ENCODE measurements around the gene GNPTG.
A peak's percentile ranks its signal among the peaks of the same experiment; 100 is the strongest.
"Not testable (repeated sequence)": the region's sequence is repeated elsewhere in the genome, so short reads cannot be mapped to it uniquely, and the experiment has no call there.

Gene GNPTG

GRCh38 chr16:1319041-1319440 lies 32.7 kb upstream of the GNPTG start:
- no peak for DNase-seq (ENCODE audit: low spot score)

- no peak for DNase-seq (ENCODE audit: low spot score)
Observed at GRCh38 chr16:1320097-1320496, 31.6 kb upstream of the GNPTG start.

- DNase-seq (ENCODE audit: low spot score), result no peak
Observed at GRCh38 chr16:1320658-1321240, 31.0 kb upstream of the GNPTG start.

DNA sequence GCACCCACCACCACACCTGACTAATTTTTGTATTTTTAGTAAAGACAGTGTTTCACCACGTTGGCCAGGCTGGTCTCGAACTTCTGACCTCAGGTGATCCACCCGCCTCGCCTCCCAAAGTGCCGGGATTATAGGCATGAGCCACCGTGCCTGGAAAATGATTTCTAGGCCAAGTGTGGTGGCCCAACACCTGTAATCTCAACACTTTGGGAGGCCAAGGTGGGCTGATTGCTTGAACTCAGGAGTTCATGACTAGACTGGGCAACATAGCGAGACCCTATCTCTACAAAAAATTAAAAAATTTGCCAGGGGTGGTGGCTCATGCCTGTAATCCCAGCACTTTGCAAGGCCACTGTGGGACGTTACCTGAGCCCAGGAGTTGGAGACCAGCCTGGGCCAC lies 29.3 kb upstream of the GNPTG start:
- DNase-seq (ENCODE audit: low spot score), result no peak

- DNase-seq (ENCODE audit: low spot score), result peak; percentile 55
Observed at GRCh38 chr16:1323296-1324239, 28.2 kb upstream of the GNPTG start.

- DNase-seq (ENCODE audit: low spot score), result no peak
Observed at GRCh38 chr16:1324286-1324826, 27.4 kb upstream of the GNPTG start.

- DNase-seq (ENCODE audit: low spot score), result no peak
Observed at GRCh38 chr16:1325261-1325660, 26.5 kb upstream of the GNPTG start.

DNA sequence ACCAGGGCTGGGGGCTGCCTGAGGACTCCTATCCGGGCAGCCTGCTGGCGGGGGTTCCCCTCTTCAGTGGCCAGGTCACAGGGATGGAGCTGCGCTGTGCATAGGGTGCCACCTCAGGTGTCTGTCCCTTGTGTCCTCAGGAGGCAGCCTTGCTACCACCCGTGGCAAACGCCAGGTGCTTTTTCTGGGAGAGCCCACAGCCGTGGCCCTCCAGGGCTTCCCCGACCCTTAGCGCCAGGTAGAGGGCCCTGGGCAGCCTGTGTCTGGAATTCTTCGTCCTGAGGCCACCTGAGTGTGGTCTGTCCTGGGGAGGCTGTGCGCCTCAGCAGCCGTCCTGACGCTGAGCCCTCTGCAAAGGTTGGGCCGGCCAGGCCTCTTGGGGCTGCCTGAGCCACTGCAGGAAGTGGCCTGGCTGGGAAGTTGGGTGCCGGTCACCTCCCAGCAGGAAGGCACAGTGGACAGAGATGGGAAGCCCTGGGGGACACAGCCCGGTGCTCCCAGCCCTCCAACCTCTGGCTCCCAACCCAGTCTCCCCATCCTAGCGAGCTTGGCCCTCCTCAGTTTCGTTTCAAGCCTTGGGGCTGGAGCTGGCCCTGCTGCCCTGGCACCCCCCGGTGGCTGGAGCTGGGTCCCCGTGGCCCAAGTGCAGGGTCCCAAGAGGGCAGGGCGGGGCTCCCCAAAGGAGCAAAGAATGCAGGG lies 25.9 kb upstream of the GNPTG start:
- no peak for DNase-seq (ENCODE audit: low spot score)

DNA sequence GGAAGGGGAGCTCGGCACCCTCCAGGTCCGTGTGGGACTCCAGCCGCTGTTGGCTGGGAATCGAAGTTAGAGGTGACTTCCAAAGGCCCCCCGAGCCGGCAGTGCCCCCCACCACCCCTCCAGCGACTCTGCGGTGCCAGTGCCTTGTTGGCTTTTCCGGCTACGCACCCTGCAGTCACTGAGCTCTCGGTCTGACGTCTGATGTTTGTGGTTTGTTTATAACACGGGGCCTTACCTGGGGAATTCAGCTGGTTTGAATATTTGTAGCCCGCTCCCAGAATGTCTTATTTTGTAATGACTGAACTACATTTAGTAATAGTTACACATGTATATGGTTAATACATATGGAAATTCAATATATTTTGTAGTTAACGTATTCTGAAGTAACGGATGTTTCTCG lies 25.3 kb upstream of the GNPTG start:
- DNase-seq (ENCODE audit: low spot score), result no peak

DNA sequence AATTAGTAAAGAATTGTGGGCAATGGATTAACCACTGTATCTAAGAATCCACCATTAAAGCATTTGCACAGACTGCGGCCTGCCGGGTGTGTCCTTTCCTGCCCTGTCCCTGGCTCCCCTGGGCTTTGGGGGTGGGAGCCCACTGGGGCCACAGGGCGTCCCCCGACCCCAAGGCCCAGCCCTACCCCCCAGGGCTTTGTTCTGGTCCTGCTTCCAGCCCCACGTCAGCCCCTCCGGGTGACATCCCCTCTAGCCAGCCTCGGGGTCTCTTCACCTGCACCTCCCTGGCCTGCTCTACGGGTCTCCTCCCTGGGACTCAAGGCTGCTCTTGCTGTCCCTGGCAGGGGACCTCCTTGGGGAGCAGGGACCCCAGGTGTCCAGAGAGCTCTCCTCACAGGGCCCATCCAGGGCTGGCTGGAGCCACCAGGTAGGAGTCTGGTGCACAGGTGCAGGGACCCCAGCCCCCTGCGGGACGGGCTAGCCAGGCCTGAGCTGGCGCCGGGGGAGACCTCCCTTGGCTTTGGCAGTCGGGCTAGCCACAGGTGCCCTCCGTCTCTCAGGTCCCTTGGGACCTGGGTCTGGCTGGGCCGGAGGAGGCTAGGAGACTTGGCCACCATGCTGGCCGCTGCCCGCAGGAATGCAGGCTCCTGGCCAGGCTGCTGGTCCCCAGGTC lies 24.6 kb upstream of the GNPTG start:
- DNase-seq (ENCODE audit: low spot score), result no peak

DNA sequence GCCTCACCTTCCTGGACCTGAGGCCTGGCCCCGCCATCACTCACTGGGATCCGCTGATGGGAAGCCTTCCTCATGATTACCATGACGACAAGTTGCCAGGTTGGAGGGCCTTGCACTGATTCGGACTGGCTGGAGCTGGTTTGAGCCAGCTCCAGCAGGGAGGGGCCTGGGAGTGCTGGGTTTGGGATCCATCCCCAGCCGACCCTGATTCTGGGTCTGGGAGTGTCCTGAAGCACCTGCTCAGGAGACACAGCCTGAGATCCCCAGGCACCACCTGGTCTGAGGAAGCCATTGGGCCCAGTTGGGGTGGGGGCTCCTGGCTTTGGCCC lies 24.1 kb upstream of the GNPTG start:
- DNase-seq (ENCODE audit: low spot score), result no peak

DNA sequence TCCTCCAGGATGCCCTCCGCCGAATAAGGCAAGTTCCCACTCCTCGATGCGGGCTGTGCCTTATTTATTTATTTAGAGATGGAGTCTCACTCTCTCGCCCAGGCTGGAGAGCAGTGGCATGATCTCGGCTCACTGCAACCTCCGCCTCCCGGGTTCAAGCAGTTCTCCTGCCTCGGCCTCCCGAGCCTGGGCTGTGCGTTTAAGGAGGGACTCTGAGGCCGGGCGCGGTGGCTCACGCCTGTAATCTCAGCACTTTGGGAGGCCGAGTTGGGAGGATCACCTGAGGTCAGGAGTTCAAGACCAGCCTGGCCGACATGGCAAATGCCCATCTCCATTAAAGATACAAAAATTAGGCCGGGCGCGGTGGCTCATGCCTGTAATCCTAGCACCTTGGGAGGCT lies 23.6 kb upstream of the GNPTG start:
- DNase-seq (ENCODE audit: low spot score), result not testable (repeated sequence)

DNA sequence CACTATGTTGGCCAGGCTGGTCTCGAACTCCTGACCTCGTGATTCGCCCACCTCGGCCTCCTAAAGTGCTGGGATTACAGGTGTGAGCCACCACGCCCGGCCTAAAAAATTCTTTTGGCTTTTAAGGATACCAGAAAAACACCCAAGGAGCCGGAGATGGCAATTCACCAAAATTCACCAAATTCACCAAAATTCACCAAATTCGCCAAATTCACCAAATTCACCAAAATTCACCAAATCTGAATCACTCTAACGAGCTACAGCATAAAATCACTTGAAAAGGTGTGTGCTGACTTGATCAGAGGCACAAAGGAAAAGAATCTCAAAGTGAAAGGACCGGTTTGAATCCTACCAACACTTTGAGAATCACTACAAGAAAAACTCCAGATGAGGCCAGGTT lies 22.8 kb upstream of the GNPTG start:
- DNase-seq (ENCODE audit: low spot score), result not testable (repeated sequence)

DNA sequence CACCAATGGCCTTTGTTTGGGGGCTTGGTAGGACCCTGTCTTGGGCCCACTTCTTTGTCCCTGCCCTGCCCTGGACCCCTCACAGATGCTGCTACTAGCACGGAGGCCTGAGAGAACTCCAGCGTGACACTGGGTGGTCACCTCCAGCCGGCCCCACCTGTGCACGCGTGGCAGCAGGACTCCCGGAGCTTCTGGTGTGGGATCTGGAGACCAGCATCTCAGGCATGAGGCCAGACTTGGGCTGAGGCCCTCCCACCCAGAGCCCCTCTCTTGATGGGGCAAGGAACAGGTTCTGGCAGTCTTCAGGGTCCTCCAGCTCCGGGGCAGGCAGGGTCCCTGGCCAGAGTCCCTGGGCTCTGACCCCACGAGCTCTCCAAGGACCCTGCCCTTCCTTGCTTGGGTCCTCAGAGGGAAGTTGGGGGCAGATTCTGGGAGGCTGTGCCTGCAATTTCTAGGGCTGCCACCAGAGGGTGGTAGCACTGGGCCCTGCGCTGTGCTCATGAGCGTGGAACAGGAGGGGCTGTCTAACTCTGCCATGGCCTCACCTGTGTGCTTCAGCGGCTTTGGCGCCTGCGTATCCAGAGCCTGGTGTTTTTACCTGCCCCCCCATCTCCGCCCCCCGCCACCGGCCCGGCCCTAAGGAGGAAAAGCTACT lies 21.3 kb upstream of the GNPTG start:
- DNase-seq (ENCODE audit: low spot score), result no peak

DNA sequence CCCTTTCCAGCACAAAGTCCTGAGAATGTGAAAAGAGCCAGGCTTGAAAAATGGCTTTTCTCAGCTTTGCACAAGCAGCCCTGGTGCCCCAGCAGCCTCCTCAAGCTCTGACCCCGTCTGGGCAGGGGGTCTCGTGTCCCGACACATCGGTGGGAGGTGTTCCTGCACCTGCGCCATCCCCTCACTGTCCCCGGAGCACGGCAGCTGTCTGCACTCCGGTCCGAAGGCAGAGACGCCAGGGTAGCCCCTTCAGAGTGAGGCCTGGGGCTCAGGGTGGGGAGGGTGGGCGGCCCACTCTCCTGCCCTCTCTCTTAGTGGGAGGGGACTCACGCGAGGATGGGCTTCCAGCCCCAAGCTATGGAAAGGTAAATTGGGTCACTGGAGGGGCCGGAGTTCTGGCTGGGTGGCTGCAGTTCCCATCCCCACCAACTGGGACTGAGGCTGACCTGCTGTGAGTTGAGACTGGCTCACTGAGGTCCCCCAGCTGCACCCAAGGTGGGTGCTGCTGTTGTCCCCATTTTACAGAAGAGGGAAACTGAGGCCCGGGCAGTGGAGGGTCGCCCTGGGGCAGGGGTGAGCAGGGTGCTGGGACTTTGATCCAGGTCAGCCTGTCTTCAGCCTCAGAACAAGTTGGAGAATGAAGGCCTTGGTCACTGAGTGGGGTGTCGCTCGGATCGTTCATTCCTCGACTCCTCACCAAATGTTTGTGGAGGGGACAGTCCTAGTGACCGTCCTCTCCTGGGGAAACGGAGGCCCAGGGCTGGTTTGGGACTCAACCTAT lies 20.6 kb upstream of the GNPTG start:
- no peak for DNase-seq (ENCODE audit: low spot score)

GRCh38 chr16:1331712-1332617 lies 19.8 kb upstream of the GNPTG start:
- DNase-seq (ENCODE audit: low spot score), result peak; percentile 82

GRCh38 chr16:1332618-1333148 lies 19.0 kb upstream of the GNPTG start:
- DNase-seq (ENCODE audit: low spot score), result no peak

DNA sequence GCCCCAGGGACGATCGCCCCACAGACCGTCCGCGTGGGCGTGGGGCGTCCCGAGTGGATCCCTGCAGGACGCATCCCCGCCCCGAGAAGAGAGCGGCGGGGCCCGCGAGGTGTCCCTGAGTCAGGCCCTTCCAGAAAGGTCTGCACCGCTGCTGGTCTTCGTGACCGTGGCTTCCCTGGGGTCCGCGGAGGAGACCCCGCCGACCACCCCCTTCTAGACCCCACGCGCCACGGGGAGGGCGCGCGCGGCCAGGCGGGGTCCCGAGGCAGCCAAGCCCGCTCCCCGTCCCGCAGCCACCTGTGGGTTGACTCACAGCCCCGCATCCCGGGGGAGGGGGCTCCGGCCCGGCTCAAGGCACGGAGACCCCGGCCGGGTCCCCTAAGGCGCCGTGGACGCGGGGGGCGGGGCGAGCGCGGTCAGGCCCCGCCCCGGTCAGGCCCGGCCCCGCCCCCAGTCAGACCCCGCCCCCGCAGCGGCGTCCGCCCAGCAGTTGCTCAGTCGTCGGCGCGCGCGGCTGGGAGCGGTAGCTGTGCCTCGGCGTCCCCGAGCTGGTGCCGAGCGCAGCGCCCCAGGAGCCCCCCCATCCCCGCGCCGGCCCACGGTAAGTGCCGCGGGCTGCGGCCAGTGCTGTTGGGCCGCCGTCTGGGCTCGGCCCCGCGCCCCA lies 18.4 kb upstream of the GNPTG start, which contains the start of gene BAIAP3:
Gene BAIAP3, plus strand, starts transcription at position 497 of the 664 bp plus-strand sequence. CDS start 4,905 bp downstream, outside the sequence.
- DNase-seq (ENCODE audit: low spot score), result peak; percentile 91
